GM23248 (cell line): ENCODE data around the gene ERC2.

Source experiments
- EZH2 ChIP-seq: fragments of 200-600 bp; sonication (generic); IDR thresholded peaks from 2 replicates; pipeline ENCODE4 v1.6.1; 2018; ENCODE audit warnings: antibody characterized with exemption, mild to moderate bottlenecking; ENCODE audit not compliant: insufficient read depth, poor library complexity, severe bottlenecking
- EZH2phosphoT487 ChIP-seq: fragments of 200-600 bp; sonication (generic); IDR thresholded peaks from 2 replicates; pipeline ENCODE4 v1.6.1; 2018; ENCODE audit warnings: antibody characterized with exemption, moderate library complexity, mild to moderate bottlenecking, low read depth; ENCODE audit not compliant: insufficient read depth

DNA sequence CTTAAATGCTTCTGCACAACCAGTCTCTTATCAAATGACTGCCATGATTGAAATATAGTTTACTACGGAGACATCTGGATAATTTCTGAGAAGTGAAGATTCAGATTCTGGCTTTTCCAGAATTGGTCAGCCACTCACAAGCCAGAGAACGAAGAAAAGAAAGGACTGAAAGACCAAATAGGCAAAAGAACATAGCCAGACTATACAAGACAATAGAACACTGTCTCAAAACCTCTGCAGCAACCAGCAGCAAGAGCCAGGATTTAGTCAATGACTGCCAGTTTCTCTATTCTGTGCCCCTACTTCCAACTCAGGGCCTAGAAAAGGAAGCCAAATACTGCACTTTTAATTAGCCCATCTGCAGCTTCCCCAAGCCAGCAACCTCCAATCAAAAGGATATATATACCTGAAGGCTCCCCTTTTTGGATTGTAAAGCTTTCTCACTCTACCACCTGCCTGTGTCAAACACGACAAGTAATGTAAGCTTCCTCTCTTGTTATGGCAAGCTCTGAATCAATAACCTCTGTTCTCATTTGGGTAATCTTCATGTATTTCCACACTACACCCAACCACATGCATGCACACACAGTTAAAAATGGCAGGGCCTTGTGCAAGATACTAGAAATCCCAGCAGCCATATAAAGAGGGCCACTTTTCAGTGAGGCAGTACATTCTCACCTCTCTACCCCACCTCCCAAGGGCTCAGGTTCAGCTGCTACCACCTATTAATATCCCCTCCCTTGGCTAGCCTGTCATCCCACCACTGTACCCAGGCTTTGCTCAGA is 97.1 kb downstream of the ERC2 start:
- no peak for TF ChIP-seq EZH2
- TF ChIP-seq EZH2phosphoT487 = no peak
